Trophoblast cell (in vitro differentiated cells and primary cell): Measurements from ENCODE around the gene PLSCR1.

Experiments
- DNase-seq, 2 donors: peaks; one replicate each; pipeline ENCODE4 v3.0.0-alpha.2; 2016
- H2AFZ ChIP-seq: 2 replicates; pipeline ENCODE4 v1.6.1; 2013; ENCODE audit warnings: low read length, moderate library complexity, mild to moderate bottlenecking; ENCODE audit not compliant: insufficient read depth, poor library complexity
- H2AK5ac ChIP-seq: 2 replicates; pipeline ENCODE4 v1.6.1; 2013; ENCODE audit warnings: mild to moderate bottlenecking, low read length
- H2BK120ac ChIP-seq: 2 replicates; pipeline ENCODE4 v1.6.1; 2013; ENCODE audit warnings: low read length, mild to moderate bottlenecking, moderate library complexity; ENCODE audit not compliant: insufficient read depth, poor library complexity
- H2BK12ac ChIP-seq: 2 replicates; pipeline ENCODE4 v1.6.1; 2013; ENCODE audit warnings: mild to moderate bottlenecking, low read length, moderate library complexity
- H2BK5ac ChIP-seq: 2 replicates; pipeline ENCODE4 v1.6.1; 2013; ENCODE audit warnings: low read length, low read depth, moderate library complexity, mild to moderate bottlenecking; ENCODE audit not compliant: poor library complexity
- H3K14ac ChIP-seq: 2 replicates; pipeline ENCODE4 v1.6.1; 2013; ENCODE audit warnings: mild to moderate bottlenecking, low read length
- H3K18ac ChIP-seq: 2 replicates; pipeline ENCODE4 v1.6.1; 2013; ENCODE audit warnings: mild to moderate bottlenecking, low read length
- H3K23ac ChIP-seq: 2 replicates; pipeline ENCODE4 v1.6.1; 2013; ENCODE audit warnings: low read length
- H3K27ac ChIP-seq: 2 replicates; pipeline ENCODE4 v1.5.1; 2013; ENCODE audit warnings: low read depth, mild to moderate bottlenecking, inconsistent platforms, low read length, moderate library complexity
- H3K27me3 ChIP-seq: 2 replicates; pipeline ENCODE4 v1.6.1; 2013; ENCODE audit warnings: inconsistent platforms, mild to moderate bottlenecking, low read length, moderate library complexity; ENCODE audit not compliant: insufficient read depth
- H3K36me3 ChIP-seq, 2 experiments: 1 replicate in 1 of 2; 2 replicates in 1 of 2; pipeline ENCODE4 v1.6.1; 2013; ENCODE audit warnings: low read length in 2 of 2, mild to moderate bottlenecking in 2 of 2, moderate library complexity in 1 of 2; ENCODE audit not compliant: insufficient read depth in 2 of 2, control insufficient read depth in 1 of 2
- H3K4ac ChIP-seq: 2 replicates; pipeline ENCODE4 v1.6.1; 2013; ENCODE audit warnings: low read depth, mild to moderate bottlenecking, low read length, moderate library complexity
- H3K4me1 ChIP-seq, 2 experiments: 1 replicate in 1 of 2; 2 replicates in 1 of 2; pipeline ENCODE4 v1.6.1; 2013; ENCODE audit warnings: low read length in 2 of 2, mild to moderate bottlenecking in 2 of 2, moderate library complexity in 1 of 2; ENCODE audit not compliant: insufficient read depth in 2 of 2, control insufficient read depth in 1 of 2
- H3K4me2 ChIP-seq: 2 replicates; pipeline ENCODE4 v1.6.1; 2013; ENCODE audit warnings: inconsistent platforms, mild to moderate bottlenecking, low read length, moderate library complexity
- H3K4me3 ChIP-seq: 2 replicates; pipeline ENCODE4 v1.5.1; 2013; ENCODE audit warnings: mild to moderate bottlenecking, low read depth, low read length, inconsistent platforms
- H3K79me1 ChIP-seq: one replicate; pipeline ENCODE4 v1.6.1; 2013; ENCODE audit warnings: low read length
- H3K79me2 ChIP-seq: 2 replicates; pipeline ENCODE4 v1.6.1; 2013; ENCODE audit warnings: low read length, mild to moderate bottlenecking; ENCODE audit not compliant: control insufficient read depth, insufficient read depth, poor library complexity
- H3K9ac ChIP-seq: 2 replicates; pipeline ENCODE4 v1.6.1; 2013; ENCODE audit warnings: mild to moderate bottlenecking, low read length
- H3K9me3 ChIP-seq: 2 replicates; pipeline ENCODE4 v1.6.1; 2013; ENCODE audit warnings: low read depth, mild to moderate bottlenecking, control low read depth, inconsistent platforms, low read length; ENCODE audit not compliant: insufficient read depth
- H4K12ac ChIP-seq: 2 replicates; pipeline ENCODE4 v1.6.1; 2013; ENCODE audit warnings: low read depth, mild to moderate bottlenecking, low read length, moderate library complexity
- H4K8ac ChIP-seq: 2 replicates; pipeline ENCODE4 v1.6.1; 2013; ENCODE audit warnings: low read depth, mild to moderate bottlenecking, low read length, moderate library complexity
- H4K91ac ChIP-seq: one replicate; pipeline ENCODE4 v1.6.1; 2013; ENCODE audit warnings: low read depth, mild to moderate bottlenecking, low read length, moderate library complexity
- WGBS: extraction: QIAGEN DNeasy Blood & Tissue Kit; methylation state at CpG from one replicate; pipeline ENCODE4 v1.1.7; 2013; ENCODE audit warnings: missing lambda C conversion rate; ENCODE audit not compliant: insufficient read length, insufficient coverage; ENCODE audit errors: extremely low coverage; 5-methylcytosine and 5-hydroxymethylcytosine counted together

PLSCR1 gene

DNA sequence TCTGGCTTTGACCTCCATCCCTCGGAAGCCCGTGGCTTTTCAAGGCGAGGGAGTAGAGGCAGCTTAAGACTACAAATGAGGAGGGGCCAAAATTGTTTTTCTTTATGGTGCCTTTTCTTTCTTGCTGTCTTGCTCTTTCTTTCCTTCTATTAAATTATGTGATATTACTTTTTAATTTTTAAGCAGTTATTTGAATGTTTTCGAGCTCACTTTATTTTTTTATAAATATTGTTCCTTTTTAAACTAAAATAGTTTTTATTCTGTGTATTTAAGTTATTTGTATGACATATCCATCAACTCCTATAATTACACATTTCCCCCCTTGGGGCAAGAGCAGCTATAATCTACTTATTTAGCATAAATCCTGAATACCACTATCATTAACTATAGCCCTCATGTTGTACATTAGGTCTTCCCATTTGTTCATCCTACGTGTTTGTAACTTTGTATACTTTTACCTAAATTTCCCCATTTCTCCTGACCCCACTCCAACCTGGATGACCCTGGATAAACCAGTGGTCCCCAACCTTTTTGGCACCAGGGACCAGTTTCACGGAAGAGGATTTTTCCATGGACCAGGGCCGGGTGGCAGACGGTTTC is 622 bp upstream of the PLSCR1 start:
- Histone ChIP-seq H3K79me2 (peaks cover 9% of the 10 kb centered on the region), H2BK5ac (no peak overlapping the region), H2AFZ (no peak overlapping the region), H3K9me3 (no peaks in the 10 kb centered on the region), H4K91ac (peak overlapping the region; percentile 14), H3K4me2 (peak overlapping the region; percentile 92), H3K36me3 (no peaks in the 10 kb centered on the region), H3K79me1 (peaks cover 8% of the 10 kb centered on the region), H3K18ac (no peak overlapping the region), H4K8ac (peak overlapping the region; percentile 79), H4K12ac (peak overlapping the region; percentile 91), H3K9ac (no peak overlapping the region), H3K27ac (no peak overlapping the region), H3K4ac (no peak overlapping the region), H3K27me3 (no peaks in the 10 kb centered on the region), H3K23ac (no peak overlapping the region), H2BK120ac (peak overlapping the region; percentile 22), H3K14ac (no peak overlapping the region), H2BK12ac (peak overlapping the region; percentile 76), H2AK5ac (no peak overlapping the region), H3K4me3 (peak overlapping the region; percentile 20), H3K4me1 (peaks cover 2 to 3% of the 10 kb centered on the region in 2 experiments)
- no peak for DNase-seq
- WGBS: no CpG with 5 or more reads among the region's 8 CpGs

DNA sequence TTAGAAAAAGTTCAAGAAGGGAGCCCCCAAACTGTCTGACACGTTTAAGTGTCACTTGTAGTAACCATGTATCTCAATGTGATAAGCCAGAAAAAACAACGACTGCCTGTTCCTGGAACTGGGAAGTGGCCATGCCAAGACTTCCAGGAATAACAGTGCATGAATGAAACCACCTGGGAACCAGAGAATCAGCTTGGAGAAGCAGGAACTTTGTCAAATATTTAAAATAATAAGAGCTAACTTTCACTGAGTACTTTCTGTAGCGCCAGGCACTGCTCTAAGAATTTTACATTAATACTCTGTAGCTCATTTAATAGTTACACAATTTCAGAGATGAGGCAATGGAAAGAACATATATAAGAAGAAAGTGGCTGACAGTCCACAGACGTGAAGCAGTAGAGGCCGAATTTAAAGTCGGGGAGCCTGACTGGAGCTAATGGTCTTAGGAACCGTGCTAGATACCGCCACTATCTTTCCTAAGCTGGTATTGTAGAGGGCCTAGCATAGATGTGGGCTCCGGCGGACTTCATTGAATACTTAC is 876 bp downstream of the PLSCR1 start:
- Histone ChIP-seq H4K8ac (no peak overlapping the region), H4K12ac (no peak overlapping the region), H3K79me1 (peaks cover 8% of the 10 kb centered on the region), H3K4ac (peak overlapping the region; percentile 81), H2AK5ac (no peak overlapping the region), H3K14ac (no peak overlapping the region), H3K27me3 (no peaks in the 10 kb centered on the region), H3K4me3 (peak overlapping the region; percentile 86), H3K27ac (no peak overlapping the region), H3K9me3 (no peaks in the 10 kb centered on the region), H3K79me2 (peaks cover 9% of the 10 kb centered on the region), H2AFZ (no peak overlapping the region), H3K4me2 (peak overlapping the region; percentile 92), H3K36me3 (peaks cover 0 to 4% of the 10 kb centered on the region in 2 experiments), H2BK120ac (no peak overlapping the region), H3K23ac (no peak overlapping the region), H3K18ac (no peak overlapping the region), H2BK12ac (no peak overlapping the region), H4K91ac (no peak overlapping the region), H3K4me1 (peaks cover 2 to 3% of the 10 kb centered on the region in 2 experiments), H3K9ac (peak overlapping the region; percentile 93), H2BK5ac (no peak overlapping the region)
- WGBS: no CpG with 5 or more reads among the region's 10 CpGs
- peak; percentile 23 to 51 for DNase-seq

DNA sequence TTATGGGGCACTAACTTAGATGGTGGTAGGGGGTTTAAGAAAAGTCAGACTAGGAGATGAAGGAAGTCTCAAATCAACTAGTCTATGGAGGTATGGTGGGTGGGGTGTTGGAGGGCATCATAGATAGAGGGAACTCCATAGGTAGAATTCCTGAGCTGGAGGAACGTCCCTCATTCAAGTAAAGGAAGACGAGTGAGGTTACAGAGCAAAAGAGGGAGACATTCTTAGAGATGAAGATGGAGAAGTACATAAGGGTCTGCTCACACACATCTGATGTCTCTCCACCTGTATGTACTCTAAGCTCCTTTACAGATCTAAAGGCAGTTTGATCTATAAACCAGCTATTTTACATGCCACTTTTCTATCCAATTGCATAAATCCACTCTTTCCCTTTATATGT is 1.4 kb downstream of the PLSCR1 start:
- Histone ChIP-seq H3K4ac (peak overlapping the region; percentile 52), H3K27ac (no peak overlapping the region), H4K91ac (no peak overlapping the region), H3K23ac (no peak overlapping the region), H3K4me2 (peak overlapping the region; percentile 92), H2AK5ac (no peak overlapping the region), H3K79me2 (peaks cover 9% of the 10 kb centered on the region), H3K9ac (no peak overlapping the region), H2BK120ac (no peak overlapping the region), H3K14ac (no peak overlapping the region), H4K8ac (no peak overlapping the region), H3K4me1 (peaks cover 2 to 3% of the 10 kb centered on the region in 2 experiments), H3K18ac (no peak overlapping the region), H3K79me1 (peaks cover 8% of the 10 kb centered on the region), H2AFZ (no peak overlapping the region), H3K27me3 (no peaks in the 10 kb centered on the region), H3K9me3 (no peaks in the 10 kb centered on the region), H4K12ac (no peak overlapping the region), H2BK12ac (no peak overlapping the region), H2BK5ac (no peak overlapping the region), H3K36me3 (peaks cover 0 to 4% of the 10 kb centered on the region in 2 experiments), H3K4me3 (no peak overlapping the region)
- WGBS: no CpG with 5 or more reads among the region's 2 CpGs
- DNase-seq: peak in 1 of 2 donors; percentile 25

DNA sequence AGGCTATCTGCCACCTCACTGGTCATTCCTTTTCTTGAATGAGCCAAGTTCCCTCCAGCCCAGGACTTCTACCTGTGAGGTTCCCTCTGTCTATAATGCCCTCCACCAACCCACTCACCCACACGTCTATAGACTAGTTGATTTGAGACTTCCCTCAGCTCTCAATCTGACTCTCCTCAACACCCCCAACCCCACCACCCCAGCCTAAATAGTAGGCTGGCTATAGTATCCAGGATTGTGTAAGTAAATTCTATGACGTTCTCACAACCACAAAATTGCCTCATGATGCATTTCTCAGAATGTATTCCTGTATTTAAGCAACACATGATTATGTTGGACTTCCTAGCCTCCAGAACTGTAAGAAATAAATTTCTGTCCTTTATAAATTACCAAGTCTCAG is 2.2 kb downstream of the PLSCR1 start:
- Histone ChIP-seq H2AFZ (no peak overlapping the region), H4K8ac (no peak overlapping the region), H3K14ac (no peak overlapping the region), H4K12ac (no peak overlapping the region), H2BK12ac (no peak overlapping the region), H3K36me3 (peaks cover 0 to 4% of the 10 kb centered on the region in 2 experiments), H3K4ac (peak overlapping the region; percentile 64), H3K79me1 (peaks cover 11% of the 10 kb centered on the region), H3K9ac (no peak overlapping the region), H2AK5ac (no peak overlapping the region), H4K91ac (no peak overlapping the region), H3K9me3 (no peaks in the 10 kb centered on the region), H3K23ac (no peak overlapping the region), H2BK5ac (no peak overlapping the region), H3K79me2 (peaks cover 12% of the 10 kb centered on the region), H2BK120ac (no peak overlapping the region), H3K4me2 (no peak overlapping the region), H3K4me1 (peaks cover 6 to 8% of the 10 kb centered on the region in 2 experiments), H3K4me3 (no peak overlapping the region), H3K27me3 (no peaks in the 10 kb centered on the region), H3K27ac (no peak overlapping the region), H3K18ac (no peak overlapping the region)
- DNase-seq: peak; percentile 10 to 75
- no CpG with 5 or more reads among the region's 2 CpGs for WGBS
